OCI-LY7 (cell line): ENCODE results near the gene CCNL1.

Experiments used
- CTCF ChIP-seq: fragments of 200-600 bp; sonication (generic); conservative IDR thresholded peaks from 2 replicates; pipeline ENCODE4 v1.5.1; 2014; ENCODE audit warnings: mild to moderate bottlenecking, antibody characterized with exemption, low read length, moderate library complexity, mixed read lengths
- EZH2phosphoT487 ChIP-seq: fragments of 200-600 bp; sonication (generic); IDR thresholded peaks from 2 replicates; pipeline ENCODE4 v1.6.1; 2018; ENCODE audit warnings: low read depth, borderline replicate concordance, mild to moderate bottlenecking, mixed run types, antibody characterized with exemption, low read length, moderate library complexity, mixed read lengths

GRCh38 chr3:157172746-157173145, 12.8 kb upstream of the CCNL1 start:
- no peak for TF ChIP-seq CTCF
- no peak for TF ChIP-seq EZH2phosphoT487
